Adipocyte (in vitro differentiated cells): ENCODE data around the gene MIR17HG.

ENCODE experiments used
- DNase-seq: peaks from one replicate; pipeline ENCODE4 v3.0.0-alpha.2; 2015; ENCODE audit warnings: low read depth
- H3K27me3 ChIP-seq: replicated peaks from 2 replicates; pipeline ENCODE4 v1.7.0; 2013; ENCODE audit warnings: mild to moderate bottlenecking, low read length, moderate library complexity; ENCODE audit not compliant: control insufficient read depth, insufficient read depth
- H3K36me3 ChIP-seq: 2 replicates; pipeline ENCODE4 v1.7.0; 2013; ENCODE audit warnings: low read length, mild to moderate bottlenecking, moderate library complexity; ENCODE audit not compliant: control insufficient read depth, insufficient read depth, severe bottlenecking
- H3K4me1 ChIP-seq: 2 replicates; pipeline ENCODE4 v1.7.0; 2013; ENCODE audit warnings: mild to moderate bottlenecking, low read length, moderate library complexity; ENCODE audit not compliant: control insufficient read depth, insufficient read depth
- H3K4me3 ChIP-seq: 2 replicates; pipeline ENCODE4 v1.7.0; 2013; ENCODE audit warnings: mild to moderate bottlenecking, low read length, moderate library complexity
- H3K9ac ChIP-seq: 2 replicates; pipeline ENCODE4 v1.7.0; 2013; ENCODE audit warnings: mild to moderate bottlenecking, low read length, moderate library complexity
- H3K9me3 ChIP-seq: 2 replicates; pipeline ENCODE4 v1.7.0; 2013; ENCODE audit warnings: mild to moderate bottlenecking, low read length, moderate library complexity; ENCODE audit not compliant: control insufficient read depth

MIR17HG gene

DNA sequence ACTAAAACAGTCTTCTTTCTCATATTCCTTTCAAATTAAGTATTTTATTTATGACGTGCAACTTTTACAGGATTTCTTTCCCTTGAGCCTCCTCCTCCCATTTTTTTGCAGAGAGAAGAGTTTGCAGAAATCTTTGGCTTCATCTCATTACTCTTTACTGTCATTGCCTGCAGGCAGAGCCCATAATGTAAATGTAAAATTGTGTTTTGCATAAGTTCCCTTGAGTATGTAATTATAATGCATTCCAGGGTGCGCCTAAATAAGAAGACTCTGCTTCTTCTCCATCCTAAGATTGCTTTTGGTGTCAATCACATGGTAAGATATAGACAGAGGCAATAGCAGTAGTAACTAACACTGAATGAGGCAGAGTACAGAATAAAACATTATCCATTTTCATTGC is 23.0 kb downstream of the MIR17HG start:
- H3K9ac ChIP-seq, result no peak overlapping the region
- no peak overlapping the region for H3K4me3 ChIP-seq
- H3K9me3 ChIP-seq, result no peaks in the 10 kb centered on the region
- no peaks in the 10 kb centered on the region for H3K36me3 ChIP-seq
- peaks cover 7% of the 10 kb centered on the region for H3K4me1 ChIP-seq
- DNase-seq, result no peak
- no peaks in the 10 kb centered on the region for H3K27me3 ChIP-seq

DNA sequence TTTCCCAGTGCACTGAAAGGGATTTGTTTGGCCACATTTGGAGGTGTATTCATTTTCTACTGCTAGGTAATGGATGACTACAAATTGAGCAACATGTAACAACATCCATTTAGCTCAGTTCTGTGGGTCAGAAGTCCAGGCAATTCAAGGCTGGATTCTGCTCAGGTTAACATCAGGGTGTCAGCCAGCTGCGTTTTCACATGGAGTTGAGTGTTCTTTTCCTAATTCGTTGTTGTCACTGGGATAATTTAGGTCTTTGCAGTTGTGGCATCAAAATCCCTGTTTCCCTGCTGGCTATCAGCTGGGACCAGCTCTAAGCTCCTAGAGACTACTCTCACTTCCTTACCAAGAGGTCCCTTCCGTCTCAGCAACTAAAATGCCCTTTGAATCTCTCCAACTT is 25.4 kb downstream of the MIR17HG start:
- H3K9ac ChIP-seq, result no peak overlapping the region
- no peak overlapping the region for H3K4me3 ChIP-seq
- H3K9me3 ChIP-seq, result no peaks in the 10 kb centered on the region
- DNase-seq, result no peak
- H3K27me3 ChIP-seq, result no peaks in the 10 kb centered on the region
- no peaks in the 10 kb centered on the region for H3K36me3 ChIP-seq
- peaks cover 7% of the 10 kb centered on the region for H3K4me1 ChIP-seq

DNA sequence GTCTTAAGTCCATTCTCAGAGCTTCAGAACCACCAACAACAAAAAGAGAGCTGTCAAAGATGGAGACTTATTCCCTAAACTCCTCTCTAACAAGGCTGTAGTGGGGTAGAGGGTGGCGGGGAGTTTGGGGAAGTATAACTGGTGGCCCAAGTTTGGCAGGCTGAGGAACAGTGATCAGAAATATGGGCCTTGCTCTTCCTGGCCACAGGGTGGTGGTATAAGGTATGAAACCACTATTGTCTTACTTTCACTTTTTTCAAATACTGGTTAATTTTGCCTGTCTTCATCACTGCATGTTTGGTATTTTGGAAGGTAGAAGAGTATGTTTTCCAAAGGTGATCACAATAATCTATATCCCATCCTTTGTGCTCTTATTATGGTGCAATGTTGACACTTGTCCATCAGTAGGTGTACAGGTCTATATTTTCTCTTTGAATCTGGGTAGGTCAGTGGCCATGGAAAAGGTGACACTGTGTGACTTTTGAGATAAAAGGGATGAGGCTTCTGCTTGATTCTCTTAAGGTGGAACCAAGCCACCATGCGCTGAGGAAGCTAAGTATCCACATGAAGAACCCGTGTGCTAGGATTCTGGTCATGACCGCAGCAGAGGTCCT is 27.7 kb downstream of the MIR17HG start:
- no peak overlapping the region for H3K9ac ChIP-seq
- no peaks in the 10 kb centered on the region for H3K27me3 ChIP-seq
- no peak overlapping the region for H3K4me3 ChIP-seq
- H3K36me3 ChIP-seq, result no peaks in the 10 kb centered on the region
- H3K4me1 ChIP-seq, result no peaks in the 10 kb centered on the region
- DNase-seq, result peak; percentile 9
- no peaks in the 10 kb centered on the region for H3K9me3 ChIP-seq

- H3K36me3 ChIP-seq, result no peaks in the 10 kb centered on the region
- H3K4me1 ChIP-seq, result no peaks in the 10 kb centered on the region
- peak; percentile 10 for DNase-seq
- no peak overlapping the region for H3K4me3 ChIP-seq
- no peak overlapping the region for H3K9ac ChIP-seq
- H3K9me3 ChIP-seq, result no peaks in the 10 kb centered on the region
- no peaks in the 10 kb centered on the region for H3K27me3 ChIP-seq
These were observed 33.9 kb downstream of the MIR17HG start for GRCh38 chr13:91381371-91381770.

GRCh38 chr13:91383836-91384235 is 36.3 kb downstream of the MIR17HG start:
- no peak for DNase-seq
- H3K4me3 ChIP-seq, result no peak overlapping the region
- H3K9ac ChIP-seq, result no peak overlapping the region
- no peaks in the 10 kb centered on the region for H3K36me3 ChIP-seq
- H3K9me3 ChIP-seq, result no peaks in the 10 kb centered on the region
- H3K4me1 ChIP-seq, result no peaks in the 10 kb centered on the region
- no peaks in the 10 kb centered on the region for H3K27me3 ChIP-seq

DNA sequence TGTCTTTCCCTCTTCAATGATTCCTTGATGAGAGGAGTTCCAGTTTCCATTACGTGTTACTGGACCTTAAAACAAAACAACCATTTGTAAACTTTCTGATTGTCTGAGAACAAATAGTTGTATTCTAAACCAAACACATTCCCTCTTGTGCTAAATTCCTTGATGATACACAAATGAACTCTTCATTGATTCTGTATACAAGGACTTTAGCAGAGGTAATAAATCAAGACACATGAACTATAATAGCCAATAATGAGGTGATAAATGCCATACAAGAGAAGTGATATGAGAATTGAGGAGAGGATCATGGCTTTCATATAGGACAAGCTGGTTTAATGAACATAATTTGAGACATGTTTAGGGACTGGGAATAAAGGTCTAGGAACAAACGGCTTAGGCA is 37.4 kb downstream of the MIR17HG start:
- H3K9me3 ChIP-seq, result no peaks in the 10 kb centered on the region
- H3K4me1 ChIP-seq, result no peaks in the 10 kb centered on the region
- H3K4me3 ChIP-seq, result no peak overlapping the region
- H3K9ac ChIP-seq, result no peak overlapping the region
- DNase-seq, result no peak
- H3K27me3 ChIP-seq, result no peaks in the 10 kb centered on the region
- no peaks in the 10 kb centered on the region for H3K36me3 ChIP-seq

- no peak overlapping the region for H3K9ac ChIP-seq
- no peaks in the 10 kb centered on the region for H3K36me3 ChIP-seq
- no peaks in the 10 kb centered on the region for H3K9me3 ChIP-seq
- H3K27me3 ChIP-seq, result peaks cover 24% of the 10 kb centered on the region
- H3K4me3 ChIP-seq, result no peak overlapping the region
- DNase-seq, result no peak
- no peaks in the 10 kb centered on the region for H3K4me1 ChIP-seq
These were observed 41.7 kb downstream of the MIR17HG start for GRCh38 chr13:91389186-91389585.

DNA sequence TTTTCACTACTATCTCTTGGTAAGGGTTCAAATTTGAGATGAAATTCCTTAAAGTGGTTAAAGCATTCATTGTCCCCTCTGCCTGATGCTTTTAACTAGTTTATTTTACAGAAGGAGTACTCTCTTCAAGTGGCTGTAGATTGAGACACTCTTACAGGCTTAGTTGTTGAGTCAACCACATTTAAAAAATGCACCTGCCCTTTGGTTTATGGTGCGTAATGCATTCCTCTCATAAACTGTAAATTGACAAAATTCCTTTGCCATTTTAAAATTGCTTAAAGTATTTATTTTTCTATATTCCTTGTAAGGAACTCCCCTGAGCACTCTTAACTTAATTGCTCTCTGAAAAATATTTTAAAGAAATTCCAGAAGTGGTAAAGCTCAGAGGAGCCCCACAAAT is 50.1 kb downstream of the MIR17HG start:
- no peaks in the 10 kb centered on the region for H3K36me3 ChIP-seq
- H3K27me3 ChIP-seq, result peaks cover 64% of the 10 kb centered on the region
- H3K4me3 ChIP-seq, result no peak overlapping the region
- no peaks in the 10 kb centered on the region for H3K9me3 ChIP-seq
- H3K9ac ChIP-seq, result no peak overlapping the region
- DNase-seq, result no peak
- peaks cover 9% of the 10 kb centered on the region for H3K4me1 ChIP-seq

DNA sequence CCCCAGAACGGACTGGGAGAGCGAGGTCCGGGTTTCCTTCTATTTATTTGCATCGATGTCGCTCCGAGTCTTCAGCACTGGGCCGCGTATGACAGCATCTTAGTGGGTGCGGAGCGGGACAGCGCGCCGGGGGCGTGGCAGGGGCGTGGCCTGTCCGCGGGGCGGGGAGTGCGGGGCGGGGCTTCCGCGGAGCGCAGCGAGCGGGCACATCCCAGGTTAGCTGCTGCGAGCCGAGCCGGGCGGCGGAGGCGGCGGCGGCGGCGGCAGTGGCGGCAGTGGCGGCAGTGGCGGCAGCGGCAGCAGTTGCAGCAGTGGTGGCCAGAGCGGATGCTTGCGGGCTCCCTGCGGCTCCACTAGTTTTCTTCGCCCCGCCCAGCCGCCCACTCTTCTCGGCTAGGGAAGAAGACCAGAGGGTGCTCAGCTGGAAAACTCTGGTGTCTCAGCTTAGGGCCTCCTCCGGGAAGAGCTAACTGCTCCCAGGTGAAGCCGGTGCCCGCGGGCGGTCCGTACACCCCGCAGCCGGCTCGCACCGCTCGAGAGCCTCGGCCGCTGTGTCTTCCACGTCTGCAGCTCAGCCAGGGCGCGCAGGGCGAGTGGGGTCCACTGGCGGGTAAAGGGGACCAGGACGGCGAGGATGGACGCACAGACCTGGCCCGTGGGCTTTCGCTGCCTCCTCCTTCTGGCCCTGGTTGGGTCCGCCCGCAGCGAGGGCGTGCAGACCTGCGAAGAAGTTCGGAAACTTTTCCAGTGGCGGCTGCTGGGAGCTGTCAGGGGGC is 51.1 kb downstream of the MIR17HG start, which contains the start of gene GPC5:
Gene GPC5, plus strand, starts transcription at position 209 of the 776 bp plus-strand sequence.
- H3K27me3 ChIP-seq, result peaks cover 66% of the 10 kb centered on the region

DNA sequence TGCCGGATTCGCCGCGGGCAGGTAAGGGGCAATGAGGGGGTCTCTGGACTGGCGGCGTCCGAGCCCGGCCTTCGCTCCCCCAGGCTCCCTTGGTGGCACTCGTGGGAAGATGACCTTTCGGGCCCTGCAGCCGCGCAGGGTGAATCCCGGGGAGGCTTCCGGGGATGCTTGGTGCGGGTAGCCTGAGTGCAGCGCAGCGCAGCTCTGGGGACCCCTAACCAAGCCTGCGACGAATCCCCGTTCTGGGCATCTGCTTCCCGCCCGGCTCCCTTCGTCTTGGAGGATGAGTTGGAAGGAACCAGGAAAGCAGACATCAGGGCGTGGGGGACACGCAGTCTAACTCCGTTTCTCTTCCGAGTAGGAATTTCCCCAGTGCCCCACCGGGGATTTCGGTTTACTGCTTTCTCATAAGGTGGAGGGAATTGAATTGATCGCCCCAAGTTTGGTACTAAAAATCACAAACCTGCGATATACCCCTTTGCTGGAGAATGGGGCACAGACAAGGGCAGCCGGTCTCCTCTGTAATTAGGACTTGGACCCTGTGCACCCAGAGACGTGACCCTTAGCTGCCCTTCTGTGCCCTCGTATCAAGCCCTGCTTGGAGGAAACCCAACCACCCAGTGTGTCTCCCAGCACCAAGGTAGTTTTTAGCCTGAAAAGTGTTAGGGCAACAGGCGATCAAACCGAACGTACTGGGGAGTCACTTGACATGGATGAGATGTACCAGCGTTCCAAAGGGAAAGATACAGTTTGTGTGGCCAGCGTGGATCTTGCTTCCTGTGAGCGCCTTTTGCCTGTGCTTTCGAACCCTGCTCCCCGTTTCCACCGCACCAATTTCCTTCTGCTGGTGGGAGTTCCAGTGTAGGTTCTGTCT is 51.9 kb downstream of the MIR17HG start:
- H3K4me1 ChIP-seq, result peaks cover 9% of the 10 kb centered on the region
- no peak for DNase-seq
- H3K4me3 ChIP-seq, result peak overlapping the region; percentile 76

More for the DNA sequence above, 51.1 kb downstream of the MIR17HG start, which contains the start of gene GPC5:
- DNase-seq, result peak; percentile 57
- Histone ChIP-seq H3K36me3 (no peaks in the 10 kb centered on the region), H3K4me1 (peaks cover 9% of the 10 kb centered on the region), H3K4me3 (peak within 1 kb of the TSS; percentile 76), H3K9ac (no peak within 1 kb of the TSS), H3K9me3 (no peaks in the 10 kb centered on the region)

DNA sequence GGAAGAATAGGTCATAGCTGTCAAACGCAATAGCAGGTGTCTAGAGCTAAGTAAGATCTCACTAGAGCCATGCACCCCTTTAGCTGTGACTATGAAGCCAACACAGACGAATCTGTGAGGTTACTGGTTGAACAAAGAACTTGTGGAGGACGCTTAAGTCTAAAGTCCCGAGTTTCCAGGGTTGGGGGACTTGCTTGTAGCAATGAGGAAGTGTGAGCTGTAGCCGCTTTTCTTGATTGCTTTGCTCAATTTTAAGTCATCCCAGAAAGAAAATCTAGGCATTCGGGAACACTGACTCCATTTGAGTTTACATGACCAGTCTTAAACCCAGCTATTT is 52.5 kb downstream of the MIR17HG start:
- Histone ChIP-seq H3K27me3 (peaks cover 52% of the 10 kb centered on the region), H3K9ac (no peak overlapping the region), H3K36me3 (no peaks in the 10 kb centered on the region), H3K9me3 (no peaks in the 10 kb centered on the region), H3K4me1 (peaks cover 7% of the 10 kb centered on the region), H3K4me3 (no peak overlapping the region)
- no peak for DNase-seq

More for the DNA sequence above, 51.9 kb downstream of the MIR17HG start:
- H3K9ac ChIP-seq, result no peak overlapping the region
- no peaks in the 10 kb centered on the region for H3K36me3 ChIP-seq
- peaks cover 59% of the 10 kb centered on the region for H3K27me3 ChIP-seq
- no peaks in the 10 kb centered on the region for H3K9me3 ChIP-seq
